ENCODE measurements around the gene POLL. TPM values are rescaled to one million over a fixed set of nuclear protein-coding genes. Genes with fewer than 3 reads are reported as not detected.

The POLL gene
- total and polyA plus RNA-seq, 10 of the 15 experiments (the other 5 are each of a cell fraction or from before 2014, with no cell fraction given) = 1.5 to 25.4 (median 13.8) TPM

GRCh38 chr10:101580486-101581399, 7.3 kb downstream of the POLL start:
- Histone ChIP-seq H2AFZ (ENCODE audit: control insufficient read depth, low read depth, low read length) (no peak overlapping the region), H4K20me1 (ENCODE audit: control insufficient read depth, insufficient read depth) (no peaks in the 10 kb centered on the region), H3K9me3 (replicated peaks; ENCODE audit: control insufficient read depth, insufficient read depth, low read length) (no peaks in the 10 kb centered on the region), H3K27ac (ENCODE audit: control insufficient read depth, insufficient read depth) (no peak overlapping the region), H3K36me3 (ENCODE audit: control insufficient read depth in 2 of 2, insufficient read depth in 2 of 2, low read length in 1 of 2) (peaks cover 2 to 3% of the 10 kb centered on the region in 2 experiments; a peak in 3 of 4 replicates), H3K27me3 (replicated peaks in 1 of 2; ENCODE audit: control insufficient read depth in 2 of 2, insufficient read depth in 2 of 2, low read length in 1 of 2) (no peaks in the 10 kb centered on the region), H3K79me2 (ENCODE audit: control insufficient read depth, insufficient read depth, low read length) (no peaks in the 10 kb centered on the region), H3K4me2 (ENCODE audit: control insufficient read depth, insufficient read depth) (no peak overlapping the region), H3K4me3 (no peak overlapping the region), H3K4me1 (ENCODE audit: control insufficient read depth, insufficient read depth, low read length) (no peaks in the 10 kb centered on the region), H3K9ac (ENCODE audit: control insufficient read depth, insufficient read depth, low read length) (no peak overlapping the region)
- no TSS peak for BruUV-seq (replicated peaks)
- intact Hi-C loops (cut with micrococcal nuclease; ENCODE audit: unreplicated experiment) = no loop called here
- no peak for TF ChIP-seq MEF2B (IDR thresholded peaks at IDR 0.05; ENCODE audit: partially characterized antibody, poor library complexity, severe bottlenecking)
- no peak for TF ChIP-seq EED (IDR thresholded peaks at IDR 0.05; ENCODE audit: low read depth)
- TF ChIP-seq RB1 (IDR thresholded peaks at IDR 0.05; ENCODE audit: borderline replicate concordance) = no peak
- TF ChIP-seq MYB (IDR thresholded peaks at IDR 0.05; ENCODE audit: borderline replicate concordance, low read depth, low read length) = no peak
- TF ChIP-seq E2F8 (IDR thresholded peaks at IDR 0.05; ENCODE audit: low read depth, partially characterized antibody) = no peak
- in situ Hi-C loops (cut with MboI) = no loop called here
- FAIRE-seq = no peak
- no peak for ATAC-seq
- RAD21 ChIA-PET (ENCODE audit: unreplicated experiment) = interaction anchor here (1.2 to 1.3 kb wide), 2 partner anchors 11 to 22 kb away, joined by 3 to 4 read pairs; no protein-coding TSS in a partner anchor
- POLR2A ChIA-PET = interaction anchor here (0.5 to 0.7 kb wide), 4 partner anchors 10 to 1164 kb away, joined by 3 to 4 read pairs (median 3); no protein-coding TSS in a partner anchor
- DNase-seq (ENCODE audit: low read depth, low spot score) = no peak
- CTCF ChIA-PET = interaction anchor here (0.7 to 2.4 kb wide), 5 partner anchors 9 to 367 kb away, joined by 3 to 7 read pairs (median 5); no protein-coding TSS in a partner anchor
- SMC1A ChIA-PET (ENCODE audit: uncharacterized antibody, unreplicated experiment) = interaction anchor here (0.9 to 1.1 kb wide), 2 partner anchors 10 to 12 kb away, joined by 3 read pairs; no protein-coding TSS in a partner anchor
- WGBS (ENCODE audit: insufficient coverage, insufficient replicate concordance, low lambda C conversion rate, missing lambda C conversion rate) = 83% methylated on average over 10 of the region's 10 CpGs

All from GM12878 (cell line).